Neuronal stem cell (in vitro differentiated cells): ENCODE measurements around the gene PC. TPM values are rescaled to one million over a fixed set of nuclear protein-coding genes. Genes with fewer than 3 reads are reported as not detected.

Experiments
- small RNA-seq: library from polyadenylated mRNA; stranded (forward); fragments of <200 nt; extraction: miRNeasy Mini kit (QIAGEN cat#:217004); gene quantifications from one replicate; pipeline ENCODE3, GENCODE V24; 2013; ENCODE audit not compliant: insufficient read depth

PC gene

Small RNA genes lying within 50 kb of the gene (small RNA-seq; reads per million reads assigned to genes)
- gene MIR3163: 5.5 reads per million, percentile 26 among the genes with 10 or more reads in this experiment
- not detected for gene RNU7-23P
